Calu3 (cell line): ENCODE data around the gene SPIRE1. TPM values are rescaled to one million over a fixed set of nuclear protein-coding genes. Genes with fewer than 3 reads are reported as not detected.

Experiments
- BruUV-seq: library from RNA; stranded (reverse); fragments of 400-500 nt; replicated peaks from 2 replicates; lab custom pipeline; 2021; lab: Mats Ljungman, UMichigan
- CTCF ChIA-PET: fragments of 300-600 bp; sonication (Branson Sonifier 250); formaldehyde crosslinking; loops from one replicate; lab custom pipeline; 2022; ENCODE audit warnings: antibody characterized with exemption; lab: Charles Lee
- DNase-seq: peaks from one replicate; pipeline ENCODE4 v3.0.0; 2022
- H3K27ac Mint-ChIP-seq: one replicate; pipeline ENCODE4 v1.8.0; 2022; ENCODE audit warnings: mixed read lengths; ENCODE audit not compliant: unreplicated experiment
- H3K27me3 Mint-ChIP-seq: one replicate; pipeline ENCODE4 v1.8.0; 2022; ENCODE audit warnings: mixed read lengths; ENCODE audit not compliant: unreplicated experiment
- H3K36me3 Mint-ChIP-seq: one replicate; pipeline ENCODE4 v1.8.0; 2022; ENCODE audit warnings: mild to moderate bottlenecking, moderate library complexity, mixed read lengths; ENCODE audit not compliant: insufficient read depth, unreplicated experiment
- H3K4me1 Mint-ChIP-seq: one replicate; pipeline ENCODE4 v1.8.0; 2022; ENCODE audit warnings: mild to moderate bottlenecking, low read depth, mixed read lengths; ENCODE audit not compliant: unreplicated experiment
- H3K4me3 Mint-ChIP-seq: one replicate; pipeline ENCODE4 v1.8.0; 2022; ENCODE audit warnings: mild to moderate bottlenecking, low read depth, moderate library complexity, mixed read lengths; ENCODE audit not compliant: unreplicated experiment
- H3K9me3 Mint-ChIP-seq: one replicate; pipeline ENCODE4 v1.8.0; 2022; ENCODE audit warnings: low read depth, mixed read lengths; ENCODE audit not compliant: unreplicated experiment
- CTCF ChIP-seq: fragments of 200-600 bp; IDR thresholded peaks from one replicate; pipeline ENCODE4 v1.8.0; 2022; ENCODE audit warnings: antibody characterized with exemption; ENCODE audit not compliant: unreplicated experiment
- intact Hi-C: fragments of 100-400 bp; cut with micrococcal nuclease; formaldehyde crosslinking; loops from one replicate; pipeline ENCODE4 v1.10.0; 2022; ENCODE audit not compliant: unreplicated experiment
- total RNA-seq: library from RNA; stranded (reverse); gene quantifications from 2 replicates; pipeline ENCODE4 v1.2.3, GENCODE V29; 2022

SPIRE1 gene
- total RNA-seq, 1 experiment from 2014 or later, result 98.6 TPM

GRCh38 chr18:12656605-12656937 is 1.3 kb downstream of the SPIRE1 start:
- TF ChIP-seq CTCF, result no peak
- CTCF ChIA-PET, result no interaction called here
- BruUV-seq, result TSS peak; percentile 57

GRCh38 chr18:12654971-12655370 is 2.9 kb downstream of the SPIRE1 start:
- Mint-ChIP-seq H3K27ac (peak overlapping the region; percentile 22), H3K36me3 (peaks cover 61% of the 10 kb centered on the region), H3K4me1 (peaks cover 48% of the 10 kb centered on the region), H3K9me3 (no peaks in the 10 kb centered on the region), H3K4me3 (peak overlapping the region; percentile 54), H3K27me3 (no peaks in the 10 kb centered on the region)
- no TSS peak for BruUV-seq
- intact Hi-C loops, result loop anchor here (5.0 to 10.0 kb wide), 2 partner anchors 58 to 160 kb away; no protein-coding TSS in a partner anchor
- no peak for TF ChIP-seq CTCF
- no peak for DNase-seq
- CTCF ChIA-PET, result no interaction called here

More at GRCh38 chr18:12656605-12656937, 1.3 kb downstream of the SPIRE1 start:
- Mint-ChIP-seq H3K36me3 (peaks cover 67% of the 10 kb centered on the region), H3K4me3 (peak overlapping the region; percentile 54), H3K9me3 (no peaks in the 10 kb centered on the region), H3K4me1 (peaks cover 51% of the 10 kb centered on the region), H3K27ac (peak overlapping the region; percentile 78), H3K27me3 (no peaks in the 10 kb centered on the region)
- intact Hi-C loops, result loop anchor here (10.0 kb wide), 1 partner anchor 162 kb away; no protein-coding TSS in a partner anchor
- DNase-seq, result no peak

GRCh38 chr18:12652861-12653401 is 5.0 kb downstream of the SPIRE1 start:
- Mint-ChIP-seq H3K9me3 (no peaks in the 10 kb centered on the region), H3K4me1 (peaks cover 37% of the 10 kb centered on the region), H3K4me3 (peak overlapping the region; percentile 38), H3K36me3 (peaks cover 52% of the 10 kb centered on the region), H3K27me3 (no peaks in the 10 kb centered on the region), H3K27ac (peak overlapping the region; percentile 16)
- intact Hi-C loops, result loop anchor here (5.0 to 10.0 kb wide), 2 partner anchors 56 to 158 kb away; no protein-coding TSS in a partner anchor
- DNase-seq, result no peak
- CTCF ChIA-PET, result no interaction called here
- TF ChIP-seq CTCF, result no peak
- BruUV-seq, result no TSS peak

GRCh38 chr18:12651651-12652050 is 6.3 kb downstream of the SPIRE1 start:
- Mint-ChIP-seq H3K4me1 (peaks cover 37% of the 10 kb centered on the region), H3K27ac (no peak overlapping the region), H3K36me3 (peaks cover 52% of the 10 kb centered on the region), H3K27me3 (no peaks in the 10 kb centered on the region), H3K9me3 (no peaks in the 10 kb centered on the region), H3K4me3 (no peak overlapping the region)
- intact Hi-C loops, result loop anchor here (5.0 to 10.0 kb wide), 2 partner anchors 54 to 157 kb away; no protein-coding TSS in a partner anchor
- no peak for DNase-seq
- BruUV-seq, result no TSS peak
- TF ChIP-seq CTCF, result no peak
- CTCF ChIA-PET, result interaction anchor here (0.8 kb wide), 1 partner anchor 100 kb away, joined by 4 read pairs; no protein-coding TSS in a partner anchor
